Fibroblast of lung (primary cell): ENCODE results near the gene SLC6A2. TPM values are rescaled to one million over a fixed set of nuclear protein-coding genes. Genes with fewer than 3 reads are reported as not detected.

Experiments used
- DNase-seq, 2 donors: peaks; one replicate each; pipeline versions ENCODE4 v3.0.0 to v3.0.0-alpha.2; 2010; ENCODE audit warnings: low read depth in 2 of 2
- H2AFZ ChIP-seq: 2 replicates; pipeline ENCODE4 v1.5.1; 2012; ENCODE audit warnings: low read length, control low read depth, inconsistent platforms
- H3K27ac ChIP-seq: 2 replicates; pipeline ENCODE4 v1.5.1; 2011; ENCODE audit warnings: low read length, control low read depth; ENCODE audit not compliant: insufficient read depth
- H3K27me3 ChIP-seq: 2 replicates; pipeline ENCODE4 v1.5.1; 2011; ENCODE audit warnings: mild to moderate bottlenecking, low read length; ENCODE audit not compliant: control insufficient read depth, insufficient read depth
- H3K36me3 ChIP-seq: 2 replicates; pipeline ENCODE4 v1.5.1; 2011; ENCODE audit warnings: low read length; ENCODE audit not compliant: control insufficient read depth, insufficient read depth
- H3K4me1 ChIP-seq: 2 replicates; pipeline ENCODE4 v1.5.1; 2011; ENCODE audit warnings: low read length; ENCODE audit not compliant: control insufficient read depth, insufficient read depth; ENCODE audit errors: extremely low read depth
- H3K4me2 ChIP-seq: 2 replicates; pipeline ENCODE4 v1.5.1; 2011; ENCODE audit warnings: low read length, control low read depth; ENCODE audit not compliant: insufficient read depth; ENCODE audit errors: extremely low read depth
- H3K4me3 ChIP-seq, 4 experiments: fragments of 200-600 bp in 1 of 4; sonication (generic) in 1 of 4; replicated peaks in 1 of 4; 2 replicates each; pipeline ENCODE4 v1.5.1; 2011 to 2016; ENCODE audit warnings: low read length in 4 of 4, low read depth in 3 of 4, mild to moderate bottlenecking in 3 of 4, control low read depth in 2 of 4, inconsistent platforms in 1 of 4, mixed read lengths in 1 of 4; ENCODE audit not compliant: insufficient read depth in 1 of 4; ENCODE audit errors: control extremely low read depth in 1 of 4
- H3K79me2 ChIP-seq: 2 replicates; pipeline ENCODE4 v1.5.1; 2012; ENCODE audit warnings: mild to moderate bottlenecking, low read length, inconsistent platforms; ENCODE audit not compliant: control insufficient read depth, insufficient read depth
- H3K9ac ChIP-seq: 2 replicates; pipeline ENCODE4 v1.5.1; 2011; ENCODE audit warnings: mild to moderate bottlenecking, low read length, control low read depth; ENCODE audit not compliant: insufficient read depth
- H3K9me3 ChIP-seq: 2 replicates; pipeline ENCODE4 v1.5.1; 2012; ENCODE audit warnings: low read depth, low read length; ENCODE audit not compliant: control insufficient read depth, insufficient read depth
- H4K20me1 ChIP-seq: 2 replicates; pipeline ENCODE4 v1.5.1; 2011; ENCODE audit warnings: low read length; ENCODE audit not compliant: control insufficient read depth, insufficient read depth; ENCODE audit errors: extremely low read depth
- EZH2 ChIP-seq: IDR thresholded peaks from 2 replicates; pipeline ENCODE4 v1.5.1; 2012; ENCODE audit warnings: low read length, control low read depth, mild to moderate bottlenecking; ENCODE audit errors: missing control alignments
- polyA plus RNA-seq, 2 donors: library from polyadenylated mRNA; depleted of rRNA in 1 of 2; stranded (reverse) in 1 of 2; unstranded in 1 of 2; fragments of >200 nt; gene quantifications; 2 replicates each; pipeline ENCODE4 v1.2.1, GENCODE V29; 2011 to 2012; ENCODE audit warnings: missing spikeins in 1 of 2
- total RNA-seq: library from RNA; depleted of rRNA; stranded (reverse); fragments of >200 nt; gene quantifications from 2 replicates; pipeline ENCODE4 v1.2.1, GENCODE V29; 2014
- TF ChIP-seq, protein P1 (sequence below), 2 donors: IDR thresholded peaks in 1 of 2; conservative IDR thresholded peaks in 1 of 2; 1 replicate in 1 of 2; 2 replicates in 1 of 2; pipeline ENCODE4 v1.5.1; 2011 to 2012; ENCODE audit warnings: low read length in 2 of 2, control low read depth in 1 of 2, inconsistent platforms in 1 of 2, low read depth in 1 of 2, mild to moderate bottlenecking in 1 of 2

SLC6A2 gene
- total and polyA plus RNA-seq, 2 donors (not counting 1 experiment from before 2014, with no cell fraction given): not detected

DNA sequence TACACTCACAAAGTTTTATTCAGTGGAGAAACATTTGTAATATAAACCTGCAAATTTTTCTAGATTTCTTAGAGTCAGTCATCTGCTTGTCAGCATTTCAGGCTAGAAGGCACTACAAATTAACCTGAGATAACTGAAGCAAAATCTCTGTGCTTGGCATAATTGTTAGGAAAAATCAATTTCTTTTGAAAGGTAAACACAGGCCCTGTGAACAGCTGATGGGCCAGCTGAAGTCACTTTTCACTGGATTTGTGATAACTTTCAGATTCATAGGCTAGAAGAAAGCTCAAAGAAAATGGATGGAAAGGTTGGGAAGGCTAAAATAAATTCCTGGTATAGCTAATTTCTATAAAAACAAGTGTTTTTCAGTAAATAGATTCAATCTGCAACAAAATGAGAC is 34.0 kb upstream of the SLC6A2 start:
- Histone ChIP-seq H3K27me3 (no peaks in the 10 kb centered on the region), H3K4me2 (no peak overlapping the region), H3K9me3 (no peaks in the 10 kb centered on the region), H3K36me3 (no peaks in the 10 kb centered on the region), H3K4me3 (no peak overlapping the region), H3K79me2 (no peaks in the 10 kb centered on the region), H3K27ac (no peak overlapping the region), H3K4me1 (no peaks in the 10 kb centered on the region), H3K9ac (no peak overlapping the region), H4K20me1 (no peaks in the 10 kb centered on the region), H2AFZ (no peak overlapping the region)
- TF ChIP-seq EZH2: no peak
- TF ChIP-seq, protein P1, sequence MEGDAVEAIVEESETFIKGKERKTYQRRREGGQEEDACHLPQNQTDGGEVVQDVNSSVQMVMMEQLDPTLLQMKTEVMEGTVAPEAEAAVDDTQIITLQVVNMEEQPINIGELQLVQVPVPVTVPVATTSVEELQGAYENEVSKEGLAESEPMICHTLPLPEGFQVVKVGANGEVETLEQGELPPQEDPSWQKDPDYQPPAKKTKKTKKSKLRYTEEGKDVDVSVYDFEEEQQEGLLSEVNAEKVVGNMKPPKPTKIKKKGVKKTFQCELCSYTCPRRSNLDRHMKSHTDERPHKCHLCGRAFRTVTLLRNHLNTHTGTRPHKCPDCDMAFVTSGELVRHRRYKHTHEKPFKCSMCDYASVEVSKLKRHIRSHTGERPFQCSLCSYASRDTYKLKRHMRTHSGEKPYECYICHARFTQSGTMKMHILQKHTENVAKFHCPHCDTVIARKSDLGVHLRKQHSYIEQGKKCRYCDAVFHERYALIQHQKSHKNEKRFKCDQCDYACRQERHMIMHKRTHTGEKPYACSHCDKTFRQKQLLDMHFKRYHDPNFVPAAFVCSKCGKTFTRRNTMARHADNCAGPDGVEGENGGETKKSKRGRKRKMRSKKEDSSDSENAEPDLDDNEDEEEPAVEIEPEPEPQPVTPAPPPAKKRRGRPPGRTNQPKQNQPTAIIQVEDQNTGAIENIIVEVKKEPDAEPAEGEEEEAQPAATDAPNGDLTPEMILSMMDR (conservative IDR thresholded peaks at IDR 0.05 in 1 of 2, IDR thresholded peaks at IDR 0.05 in 1 of 2; ENCODE audit: low read depth in 1 of 2, low read length in 2 of 2): no peak
- no peak for DNase-seq

DNA sequence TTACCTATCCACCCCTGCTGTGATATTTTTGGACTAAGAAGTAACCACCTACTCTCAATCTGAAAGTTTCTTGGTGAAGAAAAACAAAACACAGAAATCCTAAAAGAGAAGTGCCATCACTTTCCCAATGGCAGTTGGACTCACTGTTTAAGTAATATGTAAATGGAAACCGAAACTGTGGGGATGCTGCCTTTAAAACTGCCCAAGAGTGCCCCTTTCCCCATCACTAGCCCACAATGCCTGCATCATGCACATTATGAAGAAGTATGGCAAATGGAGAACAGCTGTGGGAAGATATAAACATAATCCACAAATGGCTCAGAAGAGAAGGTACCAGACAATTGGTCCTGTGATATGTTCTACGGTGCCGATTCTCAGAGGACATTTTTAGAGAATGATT is 33.5 kb upstream of the SLC6A2 start:
- Histone ChIP-seq H3K9ac (no peak overlapping the region), H3K27ac (no peak overlapping the region), H2AFZ (no peak overlapping the region), H3K4me2 (no peak overlapping the region), H3K4me3 (no peak overlapping the region), H3K4me1 (no peaks in the 10 kb centered on the region), H3K27me3 (no peaks in the 10 kb centered on the region), H4K20me1 (no peaks in the 10 kb centered on the region), H3K79me2 (no peaks in the 10 kb centered on the region), H3K9me3 (no peaks in the 10 kb centered on the region), H3K36me3 (no peaks in the 10 kb centered on the region)
- DNase-seq: no peak
- TF ChIP-seq, protein P1 (conservative IDR thresholded peaks at IDR 0.05 in 1 of 2, IDR thresholded peaks at IDR 0.05 in 1 of 2; ENCODE audit: low read depth in 1 of 2, low read length in 2 of 2): no peak
- no peak for TF ChIP-seq EZH2

DNA sequence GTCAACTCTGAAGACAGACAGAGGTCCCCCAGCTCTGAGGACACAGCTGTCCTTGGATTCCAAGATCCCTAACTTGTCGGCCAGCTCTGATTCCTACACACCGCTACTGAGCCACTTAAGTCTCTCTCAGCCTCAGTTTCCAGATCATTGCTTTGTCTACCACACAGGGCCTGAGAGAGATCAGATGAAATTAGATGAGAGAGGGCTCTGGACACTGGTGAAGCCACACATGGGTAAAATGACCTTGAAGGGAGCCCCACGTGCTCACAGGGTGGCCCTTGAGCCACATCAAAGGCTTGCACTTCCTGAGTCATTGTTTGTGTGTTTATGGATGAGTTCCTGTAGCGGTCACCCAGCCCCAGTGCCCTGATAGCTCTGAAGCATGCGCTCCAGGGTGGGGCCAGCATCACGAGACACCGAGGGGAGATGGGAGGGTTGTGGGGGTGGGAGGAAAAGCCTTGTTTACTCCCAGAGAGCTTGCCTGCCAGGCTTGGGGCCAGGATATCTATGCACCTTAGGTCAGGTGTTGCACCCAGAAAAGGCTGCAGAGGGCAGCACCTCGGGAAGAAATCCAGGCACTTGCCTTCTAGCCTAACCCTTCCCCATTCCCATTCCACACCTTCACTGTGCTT is 32.7 kb upstream of the SLC6A2 start:
- no peak for DNase-seq
- H3K9me3 ChIP-seq: no peaks in the 10 kb centered on the region
- H3K27me3 ChIP-seq: no peaks in the 10 kb centered on the region
- no peak overlapping the region for H2AFZ ChIP-seq
- no peaks in the 10 kb centered on the region for H3K79me2 ChIP-seq
- TF ChIP-seq EZH2: no peak
- TF ChIP-seq, protein P1 (conservative IDR thresholded peaks at IDR 0.05 in 1 of 2, IDR thresholded peaks at IDR 0.05 in 1 of 2; ENCODE audit: low read depth in 1 of 2, low read length in 2 of 2): no peak
- no peak overlapping the region for H3K4me2 ChIP-seq
- no peaks in the 10 kb centered on the region for H3K36me3 ChIP-seq
- H3K4me3 ChIP-seq: no peak overlapping the region
- no peak overlapping the region for H3K9ac ChIP-seq
- no peak overlapping the region for H3K27ac ChIP-seq
- no peaks in the 10 kb centered on the region for H4K20me1 ChIP-seq
- H3K4me1 ChIP-seq: no peaks in the 10 kb centered on the region
